Neural cell (in vitro differentiated cells): ENCODE measurements around the gene SESN1.

Experiments
- EP300 ChIP-seq: fragments of 450-650 bp; conservative IDR thresholded peaks from 2 replicates; pipeline ENCODE4 v1.6.1; 2014; ENCODE audit warnings: antibody characterized with exemption, mild to moderate bottlenecking, moderate library complexity; ENCODE audit not compliant: poor library complexity, severe bottlenecking
- EZH2 ChIP-seq: fragments of 200-600, 300-800 bp; shearing (Covaris generic), sonication (generic); IDR thresholded peaks from 2 replicates; pipeline ENCODE4 v1.6.1; 2014; ENCODE audit warnings: antibody characterized with exemption, low read length, borderline replicate concordance, mild to moderate bottlenecking; ENCODE audit not compliant: insufficient read depth, poor library complexity, severe bottlenecking
- POLR2AphosphoS5 ChIP-seq: IDR thresholded peaks from 2 replicates; pipeline ENCODE4 v1.6.1; 2012
- RAD21 ChIP-seq: fragments of 450-650 bp; conservative IDR thresholded peaks from 2 replicates; pipeline ENCODE4 v1.6.1; 2014; ENCODE audit warnings: antibody characterized with exemption, mild to moderate bottlenecking, moderate library complexity
- TF ChIP-seq, protein P1 (sequence below): fragments of 450-650 bp; IDR thresholded peaks from 2 replicates; pipeline ENCODE4 v1.5.1; 2014; ENCODE audit warnings: antibody characterized with exemption, mild to moderate bottlenecking, moderate library complexity; ENCODE audit not compliant: poor library complexity, severe bottlenecking
- TF ChIP-seq, protein P2 (sequence below): IDR thresholded peaks from 2 replicates; pipeline ENCODE4 v1.6.1; 2012; ENCODE audit warnings: borderline replicate concordance

- no peak for TF ChIP-seq POLR2AphosphoS5
- TF ChIP-seq EZH2: no peak
- TF ChIP-seq, protein P1, sequence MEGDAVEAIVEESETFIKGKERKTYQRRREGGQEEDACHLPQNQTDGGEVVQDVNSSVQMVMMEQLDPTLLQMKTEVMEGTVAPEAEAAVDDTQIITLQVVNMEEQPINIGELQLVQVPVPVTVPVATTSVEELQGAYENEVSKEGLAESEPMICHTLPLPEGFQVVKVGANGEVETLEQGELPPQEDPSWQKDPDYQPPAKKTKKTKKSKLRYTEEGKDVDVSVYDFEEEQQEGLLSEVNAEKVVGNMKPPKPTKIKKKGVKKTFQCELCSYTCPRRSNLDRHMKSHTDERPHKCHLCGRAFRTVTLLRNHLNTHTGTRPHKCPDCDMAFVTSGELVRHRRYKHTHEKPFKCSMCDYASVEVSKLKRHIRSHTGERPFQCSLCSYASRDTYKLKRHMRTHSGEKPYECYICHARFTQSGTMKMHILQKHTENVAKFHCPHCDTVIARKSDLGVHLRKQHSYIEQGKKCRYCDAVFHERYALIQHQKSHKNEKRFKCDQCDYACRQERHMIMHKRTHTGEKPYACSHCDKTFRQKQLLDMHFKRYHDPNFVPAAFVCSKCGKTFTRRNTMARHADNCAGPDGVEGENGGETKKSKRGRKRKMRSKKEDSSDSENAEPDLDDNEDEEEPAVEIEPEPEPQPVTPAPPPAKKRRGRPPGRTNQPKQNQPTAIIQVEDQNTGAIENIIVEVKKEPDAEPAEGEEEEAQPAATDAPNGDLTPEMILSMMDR: no peak
- TF ChIP-seq, protein P2, sequence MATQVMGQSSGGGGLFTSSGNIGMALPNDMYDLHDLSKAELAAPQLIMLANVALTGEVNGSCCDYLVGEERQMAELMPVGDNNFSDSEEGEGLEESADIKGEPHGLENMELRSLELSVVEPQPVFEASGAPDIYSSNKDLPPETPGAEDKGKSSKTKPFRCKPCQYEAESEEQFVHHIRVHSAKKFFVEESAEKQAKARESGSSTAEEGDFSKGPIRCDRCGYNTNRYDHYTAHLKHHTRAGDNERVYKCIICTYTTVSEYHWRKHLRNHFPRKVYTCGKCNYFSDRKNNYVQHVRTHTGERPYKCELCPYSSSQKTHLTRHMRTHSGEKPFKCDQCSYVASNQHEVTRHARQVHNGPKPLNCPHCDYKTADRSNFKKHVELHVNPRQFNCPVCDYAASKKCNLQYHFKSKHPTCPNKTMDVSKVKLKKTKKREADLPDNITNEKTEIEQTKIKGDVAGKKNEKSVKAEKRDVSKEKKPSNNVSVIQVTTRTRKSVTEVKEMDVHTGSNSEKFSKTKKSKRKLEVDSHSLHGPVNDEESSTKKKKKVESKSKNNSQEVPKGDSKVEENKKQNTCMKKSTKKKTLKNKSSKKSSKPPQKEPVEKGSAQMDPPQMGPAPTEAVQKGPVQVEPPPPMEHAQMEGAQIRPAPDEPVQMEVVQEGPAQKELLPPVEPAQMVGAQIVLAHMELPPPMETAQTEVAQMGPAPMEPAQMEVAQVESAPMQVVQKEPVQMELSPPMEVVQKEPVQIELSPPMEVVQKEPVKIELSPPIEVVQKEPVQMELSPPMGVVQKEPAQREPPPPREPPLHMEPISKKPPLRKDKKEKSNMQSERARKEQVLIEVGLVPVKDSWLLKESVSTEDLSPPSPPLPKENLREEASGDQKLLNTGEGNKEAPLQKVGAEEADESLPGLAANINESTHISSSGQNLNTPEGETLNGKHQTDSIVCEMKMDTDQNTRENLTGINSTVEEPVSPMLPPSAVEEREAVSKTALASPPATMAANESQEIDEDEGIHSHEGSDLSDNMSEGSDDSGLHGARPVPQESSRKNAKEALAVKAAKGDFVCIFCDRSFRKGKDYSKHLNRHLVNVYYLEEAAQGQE: no peak
- no peak for TF ChIP-seq RAD21
- TF ChIP-seq EP300: no peak
Observed at GRCh38 chr6:109059153-109059552, 35.5 kb downstream of the SESN1 start.
